Immature natural killer cell (primary cell): ENCODE measurements around the gene PLD4. TPM values are rescaled to one million over a fixed set of nuclear protein-coding genes. Genes with fewer than 3 reads are reported as not detected.

Experiments used
- DNase-seq, 3 donors: peaks; one replicate each; pipeline ENCODE4 v3.0.0; 2022; ENCODE audit warnings: mixed read lengths in 1 of 3
- H3K27ac Mint-ChIP-seq, 6 donors: one replicate each; pipeline ENCODE4 v1.8.0; 2020; ENCODE audit warnings: mixed read lengths in 6 of 6, mild to moderate bottlenecking in 5 of 6, inconsistent platforms in 4 of 6, moderate library complexity in 3 of 6
- H3K27me3 Mint-ChIP-seq, 3 donors: one replicate each; pipeline ENCODE4 v1.8.0; 2020 to 2021; ENCODE audit warnings: low read depth in 3 of 3, mild to moderate bottlenecking in 3 of 3, mixed read lengths in 3 of 3, moderate library complexity in 3 of 3, inconsistent platforms in 1 of 3
- H3K36me3 Mint-ChIP-seq, 3 donors: one replicate each; pipeline ENCODE4 v1.8.0; 2020; ENCODE audit warnings: mixed read lengths in 3 of 3, inconsistent platforms in 2 of 3, mild to moderate bottlenecking in 2 of 3
- H3K4me1 Mint-ChIP-seq, 2 donors: one replicate each; pipeline ENCODE4 v1.8.0; 2020; ENCODE audit warnings: inconsistent platforms in 2 of 2, mild to moderate bottlenecking in 2 of 2, mixed read lengths in 2 of 2, moderate library complexity in 1 of 2
- H3K4me3 Mint-ChIP-seq, 5 donors: one replicate each; pipeline ENCODE4 v1.8.0; 2020; ENCODE audit warnings: mild to moderate bottlenecking in 5 of 5, mixed read lengths in 5 of 5, inconsistent platforms in 3 of 5, moderate library complexity in 3 of 5
- H3K9me3 Mint-ChIP-seq, 6 donors: one replicate each; pipeline ENCODE4 v1.8.0; 2020; ENCODE audit warnings: mild to moderate bottlenecking in 6 of 6, mixed read lengths in 6 of 6, inconsistent platforms in 4 of 6, moderate library complexity in 3 of 6
- polyA plus RNA-seq, 3 donors: library from polyadenylated mRNA; unstranded; fragments of 300-500 nt; fragmentation: Illumina TruSeq; gene quantifications; one replicate each; pipeline ENCODE4 v1.2.3, GENCODE V29; 2021

Gene PLD4
- polyA plus RNA-seq, 3 donors from 2014 or later: 2.3 to 49.3 (median 19.7) TPM

DNA sequence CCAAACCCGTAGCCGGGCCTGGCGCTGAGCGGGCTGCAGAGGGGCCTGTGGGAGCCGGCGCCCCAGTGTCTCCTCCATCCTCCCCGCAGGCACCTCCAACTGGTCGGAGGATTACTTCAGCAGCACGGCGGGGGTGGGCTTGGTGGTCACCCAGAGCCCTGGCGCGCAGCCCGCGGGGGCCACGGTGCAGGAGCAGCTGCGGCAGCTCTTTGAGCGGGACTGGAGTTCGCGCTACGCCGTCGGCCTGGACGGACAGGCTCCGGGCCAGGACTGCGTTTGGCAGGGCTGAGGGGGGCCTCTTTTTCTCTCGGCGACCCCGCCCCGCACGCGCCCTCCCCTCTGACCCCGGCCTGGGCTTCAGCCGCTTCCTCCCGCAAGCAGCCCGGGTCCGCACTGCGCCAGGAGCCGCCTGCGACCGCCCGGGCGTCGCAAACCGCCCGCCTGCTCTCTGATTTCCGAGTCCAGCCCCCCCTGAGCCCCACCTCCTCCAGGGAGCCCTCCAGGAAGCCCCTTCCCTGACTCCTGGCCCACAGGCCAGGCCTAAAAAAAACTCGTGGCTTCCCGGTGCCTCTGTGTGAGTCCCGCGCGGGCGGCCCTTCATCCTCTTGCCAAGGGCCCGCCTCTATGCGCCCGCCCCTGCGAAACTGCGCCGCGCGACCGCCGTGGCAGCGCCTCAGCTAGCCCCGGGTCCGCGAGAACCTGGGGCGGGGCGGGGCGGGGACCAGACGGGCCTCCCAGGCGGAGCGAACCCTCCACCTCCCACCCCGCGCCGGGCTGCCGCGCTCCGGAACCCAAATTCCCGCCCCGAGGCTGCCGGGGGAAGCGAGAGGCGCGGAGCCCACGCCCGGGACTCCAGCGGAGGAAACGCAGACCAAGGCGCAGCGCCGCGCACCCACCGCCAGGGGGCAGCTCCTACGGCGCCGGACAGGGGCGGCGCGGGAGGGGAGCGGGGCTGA lies 8.3 kb downstream of the PLD4 start:
- no peak overlapping the region for H3K27ac Mint-ChIP-seq
- no peaks in the 10 kb centered on the region for H3K36me3 Mint-ChIP-seq
- H3K4me3 Mint-ChIP-seq: peak overlapping the region; percentile 48 to 66 (median 57)
- peaks cover 1 to 4% (median 3%) of the 10 kb centered on the region in 3 donors for H3K27me3 Mint-ChIP-seq
- peaks cover 5 to 10% of the 10 kb centered on the region in 2 donors for H3K4me1 Mint-ChIP-seq
- no peaks in the 10 kb centered on the region for H3K9me3 Mint-ChIP-seq
- peak; percentile 72 to 76 (median 76) for DNase-seq

DNA sequence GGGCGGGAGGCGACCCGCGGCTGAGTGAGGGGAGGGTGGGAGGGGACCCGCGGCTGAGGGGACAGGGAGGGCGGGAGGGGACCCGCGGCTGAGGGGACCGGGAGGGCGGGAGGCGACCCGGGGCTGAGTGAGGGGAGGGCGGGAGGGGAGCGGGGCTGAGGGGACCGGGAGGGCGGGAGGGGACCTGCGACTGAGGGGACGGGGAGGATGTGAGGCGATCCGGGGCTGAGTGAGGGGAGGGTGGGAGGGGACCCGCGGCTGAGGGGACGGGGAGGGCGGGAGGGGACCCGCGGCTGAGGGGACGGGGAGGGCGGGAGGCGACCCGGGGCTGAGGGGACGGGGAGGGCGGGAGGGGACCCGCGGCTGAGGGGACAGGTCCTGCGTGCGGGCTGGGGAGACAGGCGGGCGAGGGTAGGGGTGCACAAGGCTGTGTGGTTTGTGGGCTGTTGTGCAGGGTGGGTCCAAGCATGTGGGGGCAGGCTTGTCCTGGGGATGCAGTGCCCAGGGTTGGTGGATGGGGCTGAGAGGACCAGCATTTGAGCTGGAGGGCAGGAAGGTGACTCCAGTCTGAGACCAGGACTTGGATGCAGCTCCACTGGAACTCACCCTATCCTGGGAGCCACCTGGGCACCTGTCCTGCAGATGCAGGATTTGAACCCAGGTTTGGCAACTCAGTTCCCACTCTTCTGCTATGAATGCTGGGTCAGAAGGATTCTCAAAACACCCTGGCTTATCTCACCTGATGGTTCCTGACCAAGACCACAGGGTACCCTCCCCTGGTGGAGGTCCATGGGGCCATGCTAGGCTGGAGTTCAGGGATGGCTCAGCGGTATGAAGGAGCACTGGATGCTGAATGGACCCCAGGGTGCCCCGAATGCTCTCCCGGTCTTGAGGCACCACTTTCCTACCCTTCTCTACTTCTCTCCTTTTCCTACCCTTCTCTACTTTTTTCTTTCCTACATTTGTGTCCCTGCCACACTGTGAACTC lies 9.4 kb downstream of the PLD4 start:
- Mint-ChIP-seq H3K27me3 (peaks cover 1 to 4% (median 3%) of the 10 kb centered on the region in 3 donors), H3K4me1 (peaks cover 5 to 10% of the 10 kb centered on the region in 2 donors), H3K4me3 (peak overlapping the region; percentile 34 to 82 (median 78)), H3K36me3 (no peaks in the 10 kb centered on the region), H3K27ac (peak overlapping the region in 4 of 6 donors; percentile 0 to 53 (median 30)), H3K9me3 (no peaks in the 10 kb centered on the region)
- no peak for DNase-seq

DNA sequence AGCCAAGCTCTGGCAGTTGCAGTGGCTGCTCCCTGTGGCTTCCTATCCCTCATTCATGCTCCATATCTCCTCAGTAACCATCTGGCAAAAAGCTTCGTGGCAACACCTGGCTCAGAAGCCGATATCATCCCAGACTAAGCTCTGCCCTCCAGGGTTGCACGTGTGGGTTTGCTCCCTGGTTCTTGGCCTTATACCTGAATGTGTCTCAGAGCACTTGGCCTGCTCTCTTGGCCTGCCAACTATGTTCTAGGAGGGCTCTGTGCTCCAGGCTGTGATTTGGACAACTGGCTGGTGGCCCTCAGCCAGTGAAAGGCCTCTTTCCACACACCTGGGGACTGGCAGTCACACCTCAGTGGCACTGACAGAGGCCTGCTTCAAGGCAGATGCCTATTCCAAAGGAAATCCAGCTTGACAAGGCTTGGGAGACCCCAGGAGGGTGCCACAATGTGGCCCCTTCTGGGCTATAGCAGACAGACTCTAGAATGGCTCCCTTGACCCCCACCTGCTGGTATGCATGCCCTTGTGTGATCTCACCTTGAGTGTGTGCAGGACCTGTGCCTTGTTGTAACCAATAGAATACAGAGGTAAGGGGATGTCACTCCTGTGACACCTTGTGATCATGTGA lies 10.5 kb downstream of the PLD4 start:
- H3K4me1 Mint-ChIP-seq: peaks cover 5 to 10% of the 10 kb centered on the region in 2 donors
- DNase-seq: no peak
- H3K27me3 Mint-ChIP-seq: peaks cover 1 to 4% (median 3%) of the 10 kb centered on the region in 3 donors
- H3K36me3 Mint-ChIP-seq: no peaks in the 10 kb centered on the region
- H3K27ac Mint-ChIP-seq: peak overlapping the region in 1 of 6 donors; percentile 53
- peak overlapping the region in 3 of 5 donors; percentile 23 to 78 (median 35) for H3K4me3 Mint-ChIP-seq
- no peaks in the 10 kb centered on the region for H3K9me3 Mint-ChIP-seq

DNA sequence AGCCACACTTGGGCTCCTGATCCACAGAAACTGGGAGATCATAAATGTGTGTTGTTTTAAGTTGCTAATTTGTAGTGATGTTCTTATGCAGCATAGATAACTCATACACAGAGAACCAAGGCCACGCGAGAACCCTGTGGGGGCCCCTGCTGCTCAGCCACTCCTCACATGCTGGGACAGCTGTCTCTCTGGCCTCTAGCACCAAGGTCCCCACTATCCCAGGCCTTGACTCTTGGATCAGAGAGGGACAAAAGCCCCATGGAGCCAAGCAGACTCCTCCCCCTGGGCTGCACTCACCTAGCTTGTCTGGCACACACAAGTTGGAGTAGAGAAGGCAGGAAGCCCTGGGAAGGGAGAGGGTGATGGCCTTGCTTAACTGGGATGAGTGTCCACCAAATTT lies 11.3 kb downstream of the PLD4 start:
- H3K36me3 Mint-ChIP-seq: no peaks in the 10 kb centered on the region
- peaks cover 5 to 10% of the 10 kb centered on the region in 2 donors for H3K4me1 Mint-ChIP-seq
- no peak overlapping the region for H3K27ac Mint-ChIP-seq
- H3K27me3 Mint-ChIP-seq: peaks cover 1 to 6% (median 4%) of the 10 kb centered on the region in 3 donors
- H3K4me3 Mint-ChIP-seq: no peak overlapping the region
- H3K9me3 Mint-ChIP-seq: no peaks in the 10 kb centered on the region
- no peak for DNase-seq

DNA sequence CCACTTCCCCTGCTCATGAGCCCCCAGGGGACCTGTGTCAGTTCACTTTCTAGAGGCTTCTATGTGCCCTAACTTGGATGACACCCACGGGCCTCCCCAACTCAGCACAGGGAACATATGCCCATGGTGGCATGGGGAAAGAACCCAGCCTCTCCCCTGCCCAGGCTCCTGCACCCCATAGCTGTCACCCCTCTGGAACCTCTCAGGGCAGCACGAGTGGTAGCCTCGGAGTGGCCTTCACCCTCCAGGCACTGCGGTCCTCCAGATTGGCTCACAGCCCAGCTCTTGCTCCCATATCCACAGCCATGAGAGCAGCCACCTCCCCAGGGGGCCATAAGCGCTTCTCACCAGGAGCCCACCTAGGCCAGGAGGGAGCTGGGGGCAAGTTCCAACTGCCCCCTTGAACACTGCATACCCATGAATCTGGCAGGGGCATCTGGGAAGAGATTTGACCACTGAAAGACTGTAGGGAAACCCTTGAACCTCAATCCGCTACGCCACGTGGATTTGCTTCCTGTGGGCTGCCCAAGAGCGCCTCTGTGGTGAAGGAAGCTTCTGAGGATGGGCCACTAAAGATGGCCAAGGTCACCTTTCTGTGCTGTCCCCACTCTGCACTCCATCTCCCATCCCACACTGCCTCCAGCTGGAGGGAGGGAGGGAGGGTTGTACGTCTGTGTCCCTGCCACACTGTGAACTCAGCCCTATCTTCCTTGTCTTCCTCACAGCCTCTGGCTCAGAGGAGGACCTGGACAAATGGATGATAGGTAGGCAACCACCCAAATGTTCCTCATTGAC lies 11.9 kb downstream of the PLD4 start:
- H3K27me3 Mint-ChIP-seq: peaks cover 1 to 6% (median 4%) of the 10 kb centered on the region in 3 donors
- no peaks in the 10 kb centered on the region for H3K36me3 Mint-ChIP-seq
- no peak for DNase-seq
- no peak overlapping the region for H3K4me3 Mint-ChIP-seq
- no peaks in the 10 kb centered on the region for H3K9me3 Mint-ChIP-seq
- peaks cover 5 to 10% of the 10 kb centered on the region in 2 donors for H3K4me1 Mint-ChIP-seq
- H3K27ac Mint-ChIP-seq: no peak overlapping the region

DNA sequence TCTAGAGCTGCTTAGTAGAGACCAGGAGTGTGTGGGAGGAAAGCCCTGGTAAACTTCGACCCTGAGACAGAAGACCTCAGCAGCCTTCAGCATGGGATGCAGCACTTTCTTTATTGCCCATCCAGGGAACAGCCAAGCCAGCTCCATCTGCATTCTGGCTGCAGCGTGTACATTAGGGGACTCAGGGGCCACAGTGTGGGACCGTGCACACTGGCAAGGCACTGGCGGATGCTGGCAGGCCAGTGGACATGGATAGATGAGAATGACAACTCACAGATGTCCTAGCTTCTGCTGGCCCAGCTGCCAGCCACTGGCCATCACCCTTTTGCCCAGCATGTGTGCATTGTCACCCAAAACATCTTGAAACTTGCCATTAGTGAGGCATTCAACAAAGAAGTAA lies 12.5 kb downstream of the PLD4 start:
- peaks cover 1 to 6% (median 4%) of the 10 kb centered on the region in 3 donors for H3K27me3 Mint-ChIP-seq
- no peak overlapping the region for H3K27ac Mint-ChIP-seq
- H3K4me1 Mint-ChIP-seq: peaks cover 5 to 10% of the 10 kb centered on the region in 2 donors
- no peaks in the 10 kb centered on the region for H3K9me3 Mint-ChIP-seq
- DNase-seq: no peak
- H3K4me3 Mint-ChIP-seq: no peak overlapping the region
- H3K36me3 Mint-ChIP-seq: no peaks in the 10 kb centered on the region

DNA sequence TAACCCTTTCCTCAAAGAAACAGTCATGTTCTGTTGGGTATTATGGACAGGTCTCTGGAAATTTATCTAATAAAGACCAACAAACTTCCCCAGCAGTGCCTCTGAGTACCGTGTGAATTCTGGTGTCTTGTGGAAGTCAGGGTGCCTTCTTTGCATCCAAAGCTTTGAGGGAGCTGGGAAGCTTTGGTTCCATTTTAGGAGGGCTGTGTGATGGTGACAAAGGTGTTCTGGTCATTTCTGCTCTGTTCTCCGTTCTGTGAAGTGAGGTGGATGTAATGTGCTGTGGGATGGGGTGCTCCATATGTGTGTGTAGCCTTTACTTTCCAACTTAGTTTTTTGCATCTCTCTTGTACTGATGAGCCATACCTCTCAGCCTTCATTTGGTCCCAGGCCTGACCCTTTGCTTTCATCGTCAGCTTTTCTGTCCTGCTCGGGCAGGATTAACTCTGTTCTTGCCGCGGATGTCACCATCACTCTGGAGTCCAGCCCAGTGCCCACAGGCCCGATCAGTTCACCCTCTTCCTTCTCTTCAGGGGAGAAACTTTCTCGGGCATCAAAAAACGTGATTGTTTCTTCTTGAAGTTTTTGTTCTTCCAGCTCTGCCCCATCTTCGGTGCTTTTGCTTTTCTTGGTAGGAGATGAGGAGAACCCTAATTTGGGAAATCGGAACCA lies 13.2 kb downstream of the PLD4 start:
- DNase-seq: no peak

DNA sequence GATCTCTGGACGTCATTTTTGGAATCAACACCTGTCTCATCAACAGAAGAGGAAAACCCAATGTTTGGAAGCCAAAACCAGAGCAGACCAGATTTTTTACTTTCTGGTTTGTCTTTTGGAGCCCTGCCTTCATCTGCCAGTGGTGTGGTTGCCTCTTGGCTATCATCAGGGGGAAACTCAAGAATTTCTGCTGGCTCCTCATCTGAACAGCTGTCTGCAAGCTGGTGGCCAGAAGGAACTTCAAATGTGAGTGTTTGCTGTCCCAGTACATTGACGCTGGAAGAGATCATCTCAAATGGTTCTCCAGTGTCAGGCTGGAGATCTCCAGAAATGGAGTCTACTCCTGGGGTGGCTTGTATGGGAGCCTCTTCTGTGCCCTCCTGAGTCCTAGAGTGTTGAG lies 13.8 kb downstream of the PLD4 start:
- H3K27ac Mint-ChIP-seq: no peak overlapping the region

More for the DNA sequence above, 13.2 kb downstream of the PLD4 start:
- Mint-ChIP-seq H3K4me3 (no peak overlapping the region), H3K27me3 (peaks cover 1 to 6% (median 4%) of the 10 kb centered on the region in 3 donors), H3K9me3 (no peaks in the 10 kb centered on the region), H3K4me1 (peaks cover 5 to 10% of the 10 kb centered on the region in 2 donors), H3K36me3 (no peaks in the 10 kb centered on the region), H3K27ac (no peak overlapping the region)

DNA sequence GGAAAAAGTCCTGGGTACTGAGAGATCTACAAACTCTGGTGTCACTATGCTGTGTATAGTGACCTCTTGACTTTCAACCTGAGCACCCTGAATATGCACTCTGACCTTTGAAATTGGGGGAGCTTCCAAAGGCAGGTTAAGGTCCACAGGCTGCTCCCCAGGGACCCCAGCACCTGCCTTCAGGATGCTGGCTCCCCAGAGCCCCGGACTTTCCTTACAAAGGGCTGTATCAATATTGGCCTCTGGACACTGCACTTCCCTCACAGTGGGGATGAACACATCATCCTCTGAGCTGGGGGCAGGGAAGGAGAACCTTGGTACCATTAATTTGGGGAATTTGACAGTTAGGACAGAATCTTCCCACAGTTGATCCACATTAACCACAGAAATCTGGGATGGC lies 14.3 kb downstream of the PLD4 start:
- H3K27ac Mint-ChIP-seq: no peak overlapping the region
- DNase-seq: no peak
- no peak overlapping the region for H3K4me3 Mint-ChIP-seq
- H3K9me3 Mint-ChIP-seq: no peaks in the 10 kb centered on the region
- H3K4me1 Mint-ChIP-seq: peaks cover 5 to 10% of the 10 kb centered on the region in 2 donors
- H3K36me3 Mint-ChIP-seq: no peaks in the 10 kb centered on the region
- H3K27me3 Mint-ChIP-seq: peaks cover 1 to 6% (median 4%) of the 10 kb centered on the region in 3 donors

More for the DNA sequence above, 13.8 kb downstream of the PLD4 start:
- Mint-ChIP-seq H3K36me3 (no peaks in the 10 kb centered on the region), H3K9me3 (no peaks in the 10 kb centered on the region), H3K27me3 (peaks cover 1 to 6% (median 4%) of the 10 kb centered on the region in 3 donors), H3K4me3 (no peak overlapping the region), H3K4me1 (peaks cover 5 to 10% of the 10 kb centered on the region in 2 donors)
- no peak for DNase-seq

DNA sequence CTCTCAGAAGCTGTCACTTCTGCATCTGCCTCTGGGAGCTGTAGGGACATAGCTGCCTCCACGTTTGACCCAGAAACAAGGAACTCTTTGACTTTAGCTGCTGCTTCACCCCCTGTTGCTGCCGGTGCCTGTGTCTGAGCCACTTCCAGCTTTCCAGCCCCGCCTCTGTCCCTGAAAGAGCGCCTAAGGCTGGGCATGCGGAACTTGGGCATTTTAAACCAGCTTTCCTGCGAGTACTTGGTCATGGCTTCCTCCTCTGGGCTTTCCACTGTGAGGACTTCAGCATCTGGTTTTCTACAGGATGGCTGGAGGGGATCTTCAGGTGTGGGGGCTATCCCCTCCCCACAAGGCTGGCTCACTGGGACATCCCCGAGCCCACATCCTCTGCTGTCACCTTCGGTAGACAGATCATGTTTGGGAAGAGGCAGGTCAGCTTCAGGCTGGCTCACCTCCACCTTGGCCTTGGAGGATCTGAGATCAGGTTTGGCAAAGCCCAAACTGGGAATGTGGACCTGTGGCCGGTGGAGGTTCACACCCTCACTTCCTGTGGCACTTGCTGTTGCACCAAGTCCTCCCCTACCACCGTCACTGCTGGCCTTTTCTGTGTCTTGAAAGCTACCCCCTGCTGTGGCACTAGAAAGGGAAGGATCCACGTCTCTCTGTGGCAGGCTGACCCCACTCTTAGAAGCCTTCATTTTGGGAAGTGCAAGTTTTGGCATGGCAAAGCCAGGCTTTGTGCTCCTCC lies 15.2 kb downstream of the PLD4 start:
- Mint-ChIP-seq H3K27me3 (peaks cover 0 to 6% (median 1%) of the 10 kb centered on the region in 3 donors), H3K4me3 (no peak overlapping the region), H3K36me3 (no peaks in the 10 kb centered on the region), H3K4me1 (peaks cover 2 to 4% of the 10 kb centered on the region in 2 donors), H3K27ac (no peak overlapping the region), H3K9me3 (no peaks in the 10 kb centered on the region)
- DNase-seq: no peak

DNA sequence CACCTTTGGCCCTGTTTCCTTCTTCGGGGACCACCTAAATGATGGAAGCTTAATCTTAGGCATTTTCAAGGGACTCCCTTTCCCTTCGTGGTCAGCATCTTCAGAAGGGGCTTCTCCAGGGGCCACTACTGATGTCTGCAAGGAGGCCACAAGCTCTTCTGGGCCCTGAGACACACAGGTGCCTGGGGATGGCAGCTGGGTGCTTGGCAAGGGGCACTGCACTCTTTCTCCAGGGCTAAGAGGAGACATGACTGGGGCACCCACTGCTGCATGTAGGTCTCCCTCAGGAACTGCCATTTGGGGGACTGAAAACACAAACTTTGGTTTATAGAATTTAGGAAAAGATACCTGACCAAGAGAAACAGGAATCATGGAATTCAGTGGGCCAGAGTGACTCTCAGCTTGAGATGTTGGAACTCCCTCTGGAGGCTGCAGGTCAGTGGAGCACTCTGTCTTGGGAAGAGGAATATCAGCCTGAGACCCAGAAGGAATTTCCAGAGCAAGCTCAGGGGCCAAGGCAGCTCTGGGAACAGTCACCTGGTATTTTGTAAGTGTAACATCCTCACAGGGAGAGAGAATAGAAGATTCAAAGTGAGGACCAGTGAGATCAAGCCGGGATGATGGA lies 16.0 kb downstream of the PLD4 start:
- Mint-ChIP-seq H3K9me3 (no peaks in the 10 kb centered on the region), H3K27me3 (peaks cover 0 to 6% (median 1%) of the 10 kb centered on the region in 3 donors), H3K4me1 (no peaks in the 10 kb centered on the region), H3K4me3 (no peak overlapping the region), H3K36me3 (no peaks in the 10 kb centered on the region), H3K27ac (no peak overlapping the region)
- DNase-seq: no peak
